Inflammatory macrophage treated with lipopolysaccharide for 4 hours (primary cell): ENCODE data around the gene LENEP.

Experiments
- DNase-seq: peaks from one replicate; pipeline ENCODE4 v3.0.0-alpha.2; 2020

LENEP gene

DNA sequence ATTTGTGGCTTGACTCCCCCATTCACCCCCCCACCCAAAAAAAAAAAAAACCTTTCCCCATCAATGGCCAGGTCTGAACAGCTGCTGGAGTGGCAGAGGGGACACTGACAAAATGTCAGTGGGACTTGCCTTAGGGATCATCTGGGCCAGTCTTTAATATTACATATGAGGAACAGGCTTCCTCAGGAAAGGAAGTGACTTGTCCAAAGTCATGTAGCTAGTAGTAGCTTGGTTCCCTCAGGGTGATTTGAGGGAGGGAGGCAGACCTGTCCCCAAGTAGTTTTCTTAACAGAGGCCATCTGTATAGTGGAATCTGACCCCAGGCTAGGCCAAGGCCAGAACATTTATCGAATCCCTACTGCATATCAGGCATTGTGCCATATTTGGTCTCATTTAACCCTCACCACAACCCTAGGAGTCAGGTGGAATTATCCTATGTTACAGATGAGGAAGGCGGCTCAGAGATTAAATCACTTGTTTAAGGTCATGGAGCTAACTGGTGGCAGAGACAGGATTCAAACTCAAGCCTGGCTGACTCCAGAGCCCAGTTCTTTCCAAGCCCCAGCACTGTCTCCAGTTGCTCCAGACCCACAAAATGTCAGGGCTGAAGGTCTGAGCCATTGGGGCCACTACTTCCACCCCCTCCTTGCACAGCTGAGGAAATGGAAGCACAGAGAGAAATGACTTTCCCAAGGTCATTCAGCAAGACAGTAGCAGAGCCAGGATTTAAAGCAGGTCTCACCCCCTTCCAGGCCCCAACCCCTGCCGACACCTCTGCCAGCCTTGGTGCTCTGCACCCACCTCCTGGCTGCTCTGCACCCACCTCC is 19.6 kb downstream of the LENEP start:
- DNase-seq: peak; percentile 34

GRCh38 chr1:155013632-155014031 is 20.2 kb downstream of the LENEP start:
- DNase-seq: no peak

GRCh38 chr1:155014709-155015508 is 21.5 kb downstream of the LENEP start:
- DNase-seq: no peak

GRCh38 chr1:155015527-155016230 is 22.3 kb downstream of the LENEP start:
- DNase-seq: no peak

DNA sequence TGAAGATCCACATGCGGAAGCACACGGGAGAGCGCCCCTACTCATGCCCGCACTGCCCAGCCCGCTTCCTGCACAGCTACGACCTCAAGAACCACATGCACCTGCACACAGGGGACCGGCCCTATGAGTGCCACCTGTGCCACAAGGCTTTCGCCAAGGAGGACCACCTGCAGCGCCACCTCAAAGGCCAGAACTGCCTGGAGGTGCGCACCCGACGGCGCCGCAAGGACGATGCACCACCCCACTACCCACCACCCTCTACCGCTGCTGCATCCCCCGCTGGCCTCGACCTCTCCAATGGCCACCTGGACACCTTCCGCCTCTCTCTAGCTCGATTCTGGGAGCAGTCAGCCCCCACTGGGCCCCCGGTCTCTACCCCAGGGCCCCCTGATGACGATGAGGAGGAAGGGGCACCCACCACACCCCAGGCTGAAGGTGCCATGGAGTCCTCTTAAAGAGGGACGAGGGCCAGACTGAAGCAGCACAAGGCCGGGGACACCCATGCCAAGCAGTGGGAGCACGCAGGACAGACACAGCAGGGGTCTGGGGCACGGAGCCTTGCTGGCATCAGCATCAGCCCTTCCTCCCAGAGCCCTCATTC is 22.9 kb downstream of the LENEP start:
- DNase-seq: no peak

- DNase-seq: peak; percentile 74
Measured at GRCh38 chr1:155017041-155017945, 23.9 kb downstream of the LENEP start.

GRCh38 chr1:155017946-155018316 is 24.5 kb downstream of the LENEP start:
- DNase-seq: no peak

DNA sequence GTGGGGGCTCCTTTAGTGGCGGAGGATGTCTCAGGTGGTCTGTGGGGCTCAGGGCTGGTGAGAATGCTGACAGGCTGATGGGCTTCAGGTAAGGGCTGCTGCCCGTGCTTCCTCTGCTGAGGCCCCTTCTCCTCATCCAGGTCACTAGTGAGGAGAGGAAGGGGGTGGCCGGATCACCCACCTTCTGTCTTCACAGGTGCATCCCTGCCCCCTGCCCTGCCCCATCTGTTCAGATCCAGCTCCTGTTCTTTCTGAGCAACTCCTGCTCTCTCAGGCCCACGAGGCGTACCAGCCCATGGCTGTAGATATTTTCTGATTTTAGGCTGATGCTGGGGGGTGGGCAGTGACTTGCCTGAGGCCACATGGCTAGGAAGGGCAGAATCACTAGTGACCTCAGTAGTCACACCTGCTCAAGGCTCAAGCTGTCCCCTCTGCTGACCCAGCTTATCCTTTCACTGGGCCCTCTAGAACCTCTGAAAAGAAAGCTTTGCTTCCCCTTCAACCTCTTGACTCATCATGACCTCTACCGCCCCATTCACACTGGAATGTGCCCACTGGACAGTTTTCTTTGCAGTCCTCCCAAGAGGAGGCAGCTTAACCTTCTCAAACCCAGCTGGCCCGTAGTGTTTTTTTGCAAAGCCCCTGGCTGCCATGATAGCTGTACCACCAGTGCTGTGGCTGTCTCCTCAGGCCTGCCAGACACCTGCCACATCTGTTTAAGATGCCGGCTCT is 25.4 kb downstream of the LENEP start:
- DNase-seq: peak; percentile 34

DNA sequence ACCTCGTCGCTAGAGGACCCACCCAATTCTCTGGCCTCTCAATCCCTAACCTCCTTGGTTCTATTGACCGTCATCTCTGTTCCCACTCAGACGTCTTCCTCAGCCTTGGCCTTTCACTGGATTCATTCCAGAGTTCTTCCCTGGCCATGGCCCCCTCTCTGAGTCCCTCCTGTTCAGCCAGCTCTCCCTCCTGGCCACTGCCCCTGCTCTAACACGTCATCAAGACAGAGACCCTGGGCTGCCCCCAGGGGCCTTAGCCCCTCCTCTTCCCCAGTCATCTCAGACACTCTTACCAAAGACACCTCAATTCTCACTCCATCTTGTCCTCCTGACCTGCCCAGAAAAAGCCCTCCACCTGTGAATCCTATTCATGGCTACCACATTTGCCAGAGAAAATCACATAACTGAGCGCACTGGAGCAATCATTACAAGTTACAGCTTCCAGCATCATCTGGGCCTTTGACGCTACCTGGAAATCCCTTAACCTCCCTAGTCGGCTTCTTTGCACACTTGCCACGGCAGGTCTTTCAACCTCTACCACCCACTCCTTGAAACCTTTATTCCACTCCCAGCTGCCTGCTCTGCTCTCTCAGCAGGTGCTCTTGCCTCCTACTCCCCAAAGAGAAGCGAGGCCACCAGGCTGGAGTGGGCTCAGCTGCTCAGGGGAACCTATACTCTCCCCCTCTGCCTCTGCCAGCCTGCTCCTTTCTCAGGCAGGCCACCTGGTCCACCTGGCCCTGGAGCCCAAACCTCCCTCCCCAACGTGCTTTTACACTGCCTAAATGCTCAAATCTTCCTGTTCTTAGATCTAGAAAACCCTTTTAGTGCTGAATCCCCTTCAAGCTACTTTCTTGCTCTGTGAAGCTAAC is 26.2 kb downstream of the LENEP start:
- no peak for DNase-seq

DNA sequence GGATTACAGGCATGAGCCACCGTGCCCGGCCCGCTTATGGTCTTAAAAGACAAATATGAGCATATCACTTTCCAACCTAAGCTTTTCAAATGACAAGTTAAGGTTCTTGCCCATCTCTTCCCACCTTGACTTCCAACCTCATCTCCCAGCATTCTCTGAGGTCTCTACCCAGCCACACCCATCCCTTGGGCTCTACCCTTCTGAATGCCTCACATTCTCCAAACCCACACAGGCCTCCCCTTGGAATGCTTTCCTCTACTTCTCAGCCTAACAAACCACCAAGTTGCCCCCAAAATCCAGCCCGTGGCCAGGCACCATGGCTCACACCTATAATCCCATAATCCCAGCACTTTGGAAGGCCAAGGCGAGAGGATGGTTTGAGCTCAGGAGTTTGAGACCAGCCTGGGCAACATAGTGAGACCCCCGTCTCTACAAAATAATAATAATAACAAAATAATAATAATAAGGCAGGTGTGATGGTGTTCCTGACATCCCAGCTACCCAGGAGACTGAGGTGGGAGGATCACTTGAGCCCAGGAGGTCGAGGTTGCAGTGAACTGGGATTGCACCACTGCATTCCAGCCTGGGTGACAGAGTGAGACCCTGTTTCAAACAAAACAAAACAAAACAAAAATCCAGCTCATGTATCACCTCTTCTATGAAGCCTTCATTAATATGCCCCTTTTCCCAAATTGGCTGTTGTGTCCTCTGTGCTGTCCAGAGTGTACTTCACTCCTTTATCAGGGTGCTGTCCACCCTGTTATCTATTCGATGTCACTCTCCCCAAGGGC is 28.9 kb downstream of the LENEP start:
- DNase-seq: no peak

- DNase-seq: no peak
Measured at GRCh38 chr1:155022927-155023236, 29.5 kb downstream of the LENEP start.

- DNase-seq: no peak
Measured at GRCh38 chr1:155023627-155024026, 30.2 kb downstream of the LENEP start.

DNA sequence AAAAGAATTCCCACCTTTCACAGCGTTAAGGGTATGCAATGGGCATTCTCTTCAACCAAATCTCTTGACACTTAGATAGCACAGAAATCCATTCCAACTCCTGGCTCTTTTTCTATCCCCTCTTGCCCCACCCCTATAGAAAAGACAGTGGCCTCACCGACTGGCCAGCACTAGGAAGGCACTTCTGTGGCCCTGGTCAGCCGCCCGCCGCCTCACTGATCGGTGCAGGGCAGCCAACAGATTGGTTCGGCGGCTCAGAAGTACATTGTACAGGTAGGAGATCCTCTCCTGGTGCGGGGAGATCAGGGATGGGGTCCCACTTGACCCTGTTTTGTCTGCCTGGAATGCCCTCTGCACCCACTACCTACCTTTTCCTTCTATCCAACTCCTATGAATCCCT is 30.9 kb downstream of the LENEP start:
- no peak for DNase-seq

DNA sequence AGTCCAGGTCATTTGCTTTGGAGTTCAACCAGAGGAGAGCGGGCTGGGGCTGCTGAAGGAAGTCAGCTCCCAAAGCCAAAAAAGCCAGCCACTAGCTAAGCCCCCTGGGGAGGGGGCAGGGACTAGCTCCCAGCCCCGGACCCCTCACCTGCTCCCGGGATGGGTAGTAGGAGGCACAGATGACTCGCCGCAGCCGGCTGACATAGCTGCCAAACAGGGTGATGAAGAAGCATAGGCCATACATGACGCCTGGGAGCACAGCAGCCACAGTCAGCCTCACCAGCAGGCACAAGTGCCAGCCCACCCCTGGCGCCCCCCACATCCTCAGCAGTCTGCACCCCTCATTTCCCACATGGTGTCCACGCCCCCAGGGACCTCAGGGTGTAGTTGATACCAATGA is 32.8 kb downstream of the LENEP start:
- no peak for DNase-seq

DNA sequence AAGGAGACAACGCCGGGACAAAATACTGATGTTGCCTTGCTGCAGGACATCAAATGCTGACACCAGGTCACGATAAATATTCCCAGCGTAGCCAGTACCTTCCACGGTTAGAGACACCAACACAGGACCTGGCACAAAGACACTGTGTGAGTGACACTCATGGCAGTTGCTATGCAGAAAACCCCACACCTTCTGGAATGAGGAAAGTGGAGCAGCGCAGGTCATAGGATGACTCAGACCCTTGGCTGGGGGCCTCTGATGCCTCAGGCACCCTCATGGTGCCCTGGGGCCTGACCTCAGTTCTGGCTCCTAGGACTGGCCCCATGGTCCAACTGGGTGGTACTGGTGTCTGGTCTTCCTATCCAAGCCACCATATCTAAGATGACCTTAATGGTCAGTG is 33.2 kb downstream of the LENEP start:
- no peak for DNase-seq

- DNase-seq: no peak
Measured at GRCh38 chr1:155029513-155030242, 36.3 kb downstream of the LENEP start.

- no peak for DNase-seq
Measured at GRCh38 chr1:155030243-155030795, 36.9 kb downstream of the LENEP start.

GRCh38 chr1:155030899-155031298 is 37.5 kb downstream of the LENEP start:
- DNase-seq: no peak

DNA sequence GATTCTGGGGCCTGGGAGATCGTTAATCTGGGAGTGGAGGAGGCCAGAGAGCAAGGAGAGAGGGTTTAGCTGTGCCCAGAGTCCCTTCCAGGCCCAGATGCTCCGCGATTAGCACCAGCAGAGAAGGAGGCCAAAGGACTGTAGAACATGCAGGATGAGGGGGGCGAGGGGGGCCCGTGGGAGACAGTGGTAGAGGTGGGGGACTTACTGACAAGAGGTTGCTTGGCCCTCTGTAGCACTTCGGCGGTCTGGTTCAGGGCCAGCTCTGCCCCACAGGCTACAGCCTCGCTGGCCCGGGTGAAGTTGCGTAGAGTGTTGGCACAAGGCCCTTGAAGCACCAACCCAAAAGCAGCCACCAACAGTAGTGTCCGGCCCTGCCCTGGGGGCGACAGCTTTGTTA is 39.5 kb downstream of the LENEP start:
- DNase-seq: no peak
